GM12892 (cell line): ENCODE results near the gene TMEM51.

ENCODE experiments used
- DNase-seq: peaks from one replicate; pipeline ENCODE4 v3.0.0; 2011; ENCODE audit not compliant: insufficient read length
- FAIRE-seq: peaks from 2 replicates; lab custom pipeline; 2011; peaks lifted over from hg19 to GRCh38; lab: Jason Lieb, UNC
- POLR2A ChIP-seq: IDR thresholded peaks from 2 replicates; pipeline ENCODE4 v1.6.1; 2011; ENCODE audit warnings: low read depth, low read length, control low read depth
- POLR2AphosphoS5 ChIP-seq: IDR thresholded peaks from 2 replicates; pipeline ENCODE4 v1.6.1; 2011; ENCODE audit warnings: low read depth, low read length, control low read depth
- TAF1 ChIP-seq: IDR thresholded peaks from 2 replicates; pipeline ENCODE4 v1.6.1; 2011; ENCODE audit warnings: low read depth, mild to moderate bottlenecking, control low read depth, low read length, borderline replicate concordance

Gene TMEM51

DNA sequence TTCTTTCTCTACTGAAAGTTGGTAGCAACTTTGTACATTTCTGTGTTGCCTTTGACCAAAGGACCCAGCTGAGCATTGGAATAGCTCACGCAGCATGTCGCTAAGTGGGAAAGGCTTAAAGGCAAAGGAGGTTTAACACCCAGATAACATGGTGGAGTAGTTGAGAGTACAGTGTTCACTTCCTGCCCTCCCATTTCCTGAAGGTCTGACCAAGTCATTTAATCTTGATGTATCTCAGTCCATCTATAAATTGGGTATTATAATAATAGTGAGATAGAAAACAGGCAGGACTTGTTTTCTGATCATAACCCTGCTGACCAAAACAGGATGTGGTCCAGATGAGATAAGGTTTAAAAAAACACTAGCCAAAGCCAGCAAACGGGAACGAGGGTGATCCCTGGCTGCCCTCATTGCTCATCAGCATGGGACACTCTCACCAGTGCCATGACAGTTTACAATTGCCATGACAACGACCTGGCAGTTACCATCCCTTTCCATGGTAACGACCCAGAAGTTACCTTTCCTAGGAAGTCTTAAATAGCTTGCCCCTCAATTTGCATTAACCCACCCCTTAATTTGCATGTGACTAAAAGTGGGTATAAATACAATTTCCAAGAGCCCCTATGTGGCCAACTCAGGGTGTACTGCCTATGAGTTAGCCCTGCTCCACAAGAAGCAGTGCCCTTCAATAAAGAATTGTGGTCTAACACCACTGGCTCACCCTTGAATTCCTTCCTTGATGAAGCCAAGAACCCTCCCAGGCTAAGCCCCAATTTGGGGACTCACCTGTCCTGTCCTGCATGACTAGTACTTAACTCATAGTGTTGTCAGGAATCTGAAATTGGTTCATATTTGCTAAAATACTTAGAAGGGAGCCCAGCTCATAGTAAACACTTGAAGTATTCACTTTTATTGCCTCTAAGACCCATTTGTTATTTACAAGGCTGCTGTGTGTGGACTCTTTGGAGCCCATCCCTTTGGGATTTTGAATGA is 65.0 kb downstream of the TMEM51 start:
- DNase-seq (no peak), FAIRE-seq (peak; percentile 9)
- TF ChIP-seq POLR2A (no peak), POLR2AphosphoS5 (no peak), TAF1 (no peak)

DNA sequence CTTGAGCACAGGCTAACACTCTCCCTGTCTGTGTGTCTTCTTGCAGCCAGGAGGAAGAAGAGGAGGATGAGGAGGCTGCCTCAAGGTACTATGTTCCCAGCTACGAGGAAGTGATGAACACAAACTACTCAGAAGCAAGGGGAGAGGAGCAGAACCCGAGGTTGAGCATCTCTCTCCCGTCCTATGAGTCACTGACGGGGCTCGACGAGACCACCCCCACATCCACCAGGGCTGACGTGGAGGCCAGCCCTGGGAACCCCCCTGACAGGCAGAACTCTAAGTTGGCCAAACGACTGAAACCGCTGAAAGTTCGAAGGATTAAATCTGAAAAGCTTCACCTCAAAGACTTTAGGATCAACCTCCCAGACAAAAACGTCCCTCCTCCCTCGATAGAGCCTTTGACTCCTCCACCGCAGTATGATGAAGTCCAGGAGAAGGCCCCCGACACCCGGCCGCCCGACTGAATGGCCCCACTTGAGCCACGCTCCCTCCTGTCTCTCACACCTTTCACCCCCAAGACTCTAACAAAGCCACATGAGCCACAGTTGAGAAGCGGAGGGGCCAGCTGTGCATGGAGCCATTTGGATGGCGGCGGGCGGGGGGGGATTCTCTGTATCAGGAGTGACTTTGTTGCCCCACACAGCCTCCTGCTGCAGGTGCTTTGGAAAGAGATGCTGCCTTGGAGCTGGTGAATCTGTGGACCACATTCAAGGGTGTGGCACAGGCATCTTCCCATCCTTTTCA is 65.9 kb downstream of the TMEM51 start:
- TF ChIP-seq POLR2AphosphoS5: no peak
- TF ChIP-seq POLR2A: no peak
- TF ChIP-seq TAF1: no peak
- FAIRE-seq (no peak), DNase-seq (no peak)

DNA sequence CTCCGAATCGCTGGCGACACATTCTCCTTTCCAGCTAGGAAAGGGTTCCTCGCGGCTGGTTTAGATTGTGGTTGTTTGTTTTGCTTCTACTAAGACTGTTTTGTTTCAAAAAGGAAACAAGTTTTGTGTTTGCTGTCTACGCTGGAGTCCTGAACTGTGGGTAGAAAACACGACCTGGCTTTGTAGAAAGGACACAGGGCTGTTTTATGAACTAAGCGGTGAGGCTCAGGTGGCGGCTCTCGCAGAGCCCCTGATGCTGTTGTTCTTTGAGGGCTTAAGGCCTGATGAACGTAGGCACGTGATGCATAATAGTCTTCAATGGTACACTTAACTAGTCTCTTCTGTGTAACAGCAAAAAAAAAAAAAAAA is 66.5 kb downstream of the TMEM51 start:
- FAIRE-seq: no peak
- DNase-seq: no peak

DNA sequence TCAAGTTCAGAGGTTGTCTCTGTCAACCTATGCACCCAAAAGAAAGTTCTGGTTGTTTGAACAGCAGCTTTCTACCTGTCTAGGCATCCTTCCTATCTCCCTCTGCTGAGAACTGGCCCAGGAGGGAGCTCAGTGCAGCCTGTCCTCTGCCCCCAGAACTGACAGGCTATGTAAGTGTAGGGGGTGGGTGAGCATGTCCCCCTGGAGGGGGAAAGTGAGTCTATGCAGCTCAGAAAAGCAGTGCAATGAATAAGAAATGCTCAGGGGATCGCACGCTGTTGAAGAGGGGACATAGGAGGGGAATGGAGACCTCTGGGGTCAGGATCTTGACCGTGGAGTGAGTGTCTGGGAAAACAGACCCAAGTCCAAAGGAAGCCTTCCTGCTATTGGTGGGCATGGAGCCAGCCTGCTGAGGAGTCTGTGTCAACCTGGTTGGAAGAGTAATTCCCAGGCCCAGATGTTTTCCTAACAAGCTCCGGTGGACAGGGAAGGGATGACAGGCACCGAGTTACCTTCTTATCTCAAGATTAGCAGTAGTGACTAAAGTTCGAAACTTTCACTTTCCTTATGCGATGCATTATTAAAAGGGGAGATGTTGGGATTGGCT is 67.4 kb downstream of the TMEM51 start:
- no peak for TF ChIP-seq TAF1
- TF ChIP-seq POLR2A: no peak
- no peak for TF ChIP-seq POLR2AphosphoS5
- no peak for FAIRE-seq

More for the DNA sequence above, 66.5 kb downstream of the TMEM51 start:
- TF ChIP-seq POLR2AphosphoS5 (no peak), POLR2A (no peak), TAF1 (no peak)

DNA sequence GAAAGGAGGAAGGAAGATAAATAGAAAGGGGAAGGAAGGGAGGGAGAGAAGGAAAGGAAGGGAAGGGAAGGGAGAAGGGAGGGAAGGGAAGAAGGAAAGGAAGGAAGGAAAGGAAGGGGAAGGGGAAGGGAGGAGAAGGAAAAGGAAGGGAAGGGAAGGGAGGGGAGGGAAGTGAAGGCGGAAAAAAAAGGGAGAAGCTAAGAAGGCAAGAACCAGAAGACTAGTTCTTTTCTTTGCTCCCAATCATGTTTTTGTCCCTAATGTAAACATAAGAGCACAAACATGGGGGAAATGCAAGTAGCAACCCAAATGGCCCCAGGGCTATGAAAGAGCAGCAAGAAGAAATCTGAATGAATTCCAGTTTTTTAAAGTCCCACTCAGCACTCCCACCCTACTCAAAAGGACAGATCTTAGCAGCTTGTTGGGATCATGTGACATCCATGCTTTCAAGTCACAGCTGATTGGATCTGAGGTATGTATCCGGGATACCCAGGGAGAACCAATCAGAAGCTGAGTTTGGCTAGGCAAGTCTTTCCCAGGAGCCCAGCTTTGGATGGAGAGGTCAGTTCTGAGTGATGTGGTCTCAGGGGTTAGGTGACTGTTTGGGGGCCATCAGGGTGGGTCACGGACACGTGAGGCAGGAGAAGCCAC is 69.2 kb downstream of the TMEM51 start:
- DNase-seq: no peak
- TF ChIP-seq POLR2AphosphoS5 (no peak), POLR2A (no peak), TAF1 (no peak)
- no peak for FAIRE-seq

More for the DNA sequence above, 67.4 kb downstream of the TMEM51 start:
- no peak for DNase-seq

DNA sequence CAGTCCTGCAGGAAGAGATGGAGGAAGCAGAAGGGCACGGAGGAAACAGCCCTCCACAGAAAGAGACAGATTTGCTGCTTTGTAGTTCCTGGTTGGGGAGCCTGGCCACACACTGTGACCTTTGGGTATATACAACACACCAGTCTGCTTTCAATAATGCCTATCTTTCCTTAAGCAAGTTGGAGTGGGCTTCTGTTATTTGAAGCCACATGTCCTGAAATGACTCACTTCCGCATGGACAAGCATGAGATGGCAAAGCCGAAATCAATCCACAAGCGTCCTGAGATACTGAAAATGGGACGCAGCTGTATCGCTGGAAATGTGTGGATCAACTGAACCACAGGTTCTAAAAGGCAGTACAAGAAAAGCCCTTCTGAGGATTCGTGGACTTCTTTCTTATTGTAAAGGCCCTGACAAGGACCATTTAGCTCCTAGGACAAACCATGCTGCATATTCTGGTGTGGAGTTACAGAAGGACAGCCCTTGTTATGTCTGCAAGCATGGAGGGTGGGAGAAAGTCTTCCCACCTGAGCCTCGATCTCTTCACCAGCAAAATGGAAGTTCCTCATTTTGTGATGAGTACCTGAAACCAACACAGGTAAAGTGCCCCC is 70.8 kb downstream of the TMEM51 start:
- no peak for FAIRE-seq
- no peak for DNase-seq
- TF ChIP-seq POLR2AphosphoS5: no peak

DNA sequence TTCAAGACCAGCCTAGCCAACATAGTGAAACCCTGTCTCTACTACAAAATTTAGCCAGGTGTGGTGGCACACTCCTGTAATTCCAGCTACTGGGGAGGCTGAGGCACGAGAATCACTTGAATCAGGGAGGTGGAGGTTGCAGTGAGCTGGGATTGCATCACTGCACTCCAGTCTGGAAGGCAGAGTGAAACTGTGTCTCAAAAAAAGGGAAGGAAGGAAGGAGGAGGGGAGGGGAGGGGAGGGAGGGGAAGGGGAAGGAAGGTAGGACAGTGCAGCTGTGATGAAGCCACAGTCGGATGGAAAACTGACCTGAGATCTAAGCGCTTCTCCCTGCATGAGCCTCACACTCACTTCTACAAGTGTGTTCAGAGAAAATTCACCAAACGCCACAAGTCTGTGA is 71.4 kb downstream of the TMEM51 start:
- TF ChIP-seq POLR2AphosphoS5 (no peak), POLR2A (no peak), TAF1 (no peak)
- DNase-seq (no peak), FAIRE-seq (no peak)

DNA sequence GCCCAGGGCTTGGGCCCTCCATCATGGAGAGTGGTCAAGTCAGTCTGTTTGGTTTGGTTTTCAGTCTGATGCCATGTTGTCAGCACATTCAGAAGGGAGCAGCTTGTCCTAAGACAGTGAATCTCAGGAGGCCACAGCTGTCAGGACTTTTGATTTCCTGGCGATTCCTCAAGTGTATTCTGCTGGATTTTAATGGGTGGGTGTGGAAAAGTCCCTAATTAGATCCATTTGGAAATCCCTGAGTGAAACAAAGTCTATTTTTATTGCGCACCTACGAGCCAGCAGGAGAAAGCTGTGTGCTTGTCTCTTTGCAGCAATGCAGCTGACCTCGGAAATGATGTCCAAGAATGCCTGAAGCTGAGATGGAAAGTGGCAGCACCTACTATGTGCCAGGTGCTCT is 71.9 kb downstream of the TMEM51 start:
- no peak for FAIRE-seq

DNA sequence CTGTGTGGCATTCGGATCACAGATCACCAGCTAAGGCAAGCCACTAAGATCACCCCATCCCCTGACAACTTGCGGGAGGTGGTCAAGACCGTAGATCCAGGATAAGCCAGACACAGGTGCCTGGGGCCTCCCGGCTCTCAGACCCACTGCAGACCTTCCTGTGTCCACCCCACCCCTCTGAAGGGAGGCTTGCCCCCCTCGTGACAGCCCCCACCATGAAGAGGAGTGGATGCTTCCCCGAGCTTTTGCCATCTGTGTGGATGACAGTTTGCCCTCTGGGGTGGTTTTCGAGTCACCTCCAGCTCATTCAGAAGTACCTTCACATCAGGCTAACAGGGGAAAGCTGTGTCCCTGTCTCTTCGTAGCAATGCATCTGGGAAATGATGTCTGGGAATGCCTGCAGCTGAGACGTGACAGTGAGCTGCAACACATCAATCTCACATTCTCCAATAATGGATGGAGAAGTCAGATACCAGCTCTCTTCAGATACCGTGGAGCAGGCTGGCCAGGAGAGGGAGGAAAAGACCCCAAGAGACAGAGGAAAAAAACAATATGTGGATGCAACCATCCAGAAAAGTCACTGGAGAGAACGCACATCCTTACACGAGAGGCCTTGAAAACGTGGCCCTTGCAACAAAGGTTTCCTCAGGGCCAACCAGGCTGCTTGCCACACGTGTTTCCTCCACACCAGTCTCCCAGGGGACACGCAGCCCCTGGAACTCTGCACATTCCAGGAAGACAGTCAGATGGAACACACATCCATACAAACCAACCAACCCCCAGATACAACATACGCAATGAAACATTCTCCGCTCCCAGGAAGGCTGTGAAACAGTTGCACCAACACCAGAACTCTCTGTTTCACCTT is 73.1 kb downstream of the TMEM51 start:
- DNase-seq (no peak), FAIRE-seq (no peak)
- TF ChIP-seq TAF1 (no peak), POLR2A (no peak), POLR2AphosphoS5 (no peak)

More for the DNA sequence above, 71.9 kb downstream of the TMEM51 start:
- no peak for DNase-seq
- TF ChIP-seq POLR2A: no peak
- no peak for TF ChIP-seq POLR2AphosphoS5

DNA sequence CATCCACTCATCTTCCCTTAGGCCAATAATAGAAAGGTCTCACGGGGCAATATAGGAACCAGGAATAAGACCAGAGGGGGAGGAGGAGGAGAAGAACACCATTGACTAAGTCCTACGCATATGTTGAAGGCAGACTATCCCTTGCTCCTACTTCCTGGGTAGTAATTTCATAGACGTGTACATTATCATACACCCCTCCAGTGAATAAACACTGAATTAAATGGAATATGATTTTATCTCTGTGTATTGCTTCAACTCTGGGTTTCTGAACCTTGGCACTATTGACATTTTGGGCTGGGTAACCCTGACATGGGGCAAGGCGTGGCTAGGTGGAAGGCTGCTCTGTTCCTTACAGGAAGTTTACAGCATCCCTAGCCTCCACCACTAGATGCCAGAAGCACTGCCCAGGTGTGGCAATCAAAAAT is 76.2 kb downstream of the TMEM51 start:
- no peak for TF ChIP-seq TAF1
- no peak for TF ChIP-seq POLR2AphosphoS5
- no peak for TF ChIP-seq POLR2A
- FAIRE-seq: no peak

More for the DNA sequence above, 76.2 kb downstream of the TMEM51 start:
- DNase-seq: no peak
